Measurements from ENCODE around the gene GTF2IRD1. TPM values are rescaled to one million over a fixed set of nuclear protein-coding genes. Genes with fewer than 3 reads are reported as not detected.

GTF2IRD1 gene
- total RNA-seq, 4 donors from 2014 or later, result 6.0 to 12.7 (median 10.2) TPM

- no peak for TF ChIP-seq CTCF (IDR thresholded peaks at IDR 0.05; ENCODE audit: low read depth)
Measured at GRCh38 chr7:74567318-74567668, 113.6 kb downstream of the GTF2IRD1 start.

DNA sequence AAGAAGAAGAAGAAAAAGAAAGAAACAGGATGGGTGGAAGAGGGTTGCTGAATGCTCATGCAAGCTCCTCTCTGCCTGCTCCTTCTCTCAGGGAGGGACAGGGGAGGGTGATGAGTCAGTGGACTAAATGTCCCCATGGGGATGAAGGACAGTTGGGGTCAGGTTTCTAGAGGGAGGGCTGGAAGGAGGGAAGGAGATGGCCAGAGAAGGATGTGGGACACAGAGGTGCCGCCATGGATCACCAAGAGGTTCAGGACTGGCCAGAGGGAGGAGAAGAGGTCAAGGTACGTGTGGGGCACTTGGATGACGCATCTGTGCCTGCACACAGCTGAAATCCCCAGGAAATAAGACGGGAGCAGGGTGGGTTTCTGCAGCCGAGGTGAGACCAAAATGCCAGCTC lies 115.0 kb downstream of the GTF2IRD1 start:
- TF ChIP-seq CTCF (IDR thresholded peaks at IDR 0.05; ENCODE audit: low read depth), result no peak

- TF ChIP-seq CTCF (IDR thresholded peaks at IDR 0.05; ENCODE audit: low read depth), result no peak
Measured at GRCh38 chr7:74569501-74570075, 115.9 kb downstream of the GTF2IRD1 start.

GRCh38 chr7:74570533-74571156 lies 116.9 kb downstream of the GTF2IRD1 start:
- TF ChIP-seq CTCF (IDR thresholded peaks at IDR 0.05; ENCODE audit: low read depth), result no peak

GRCh38 chr7:74572301-74572979 lies 118.7 kb downstream of the GTF2IRD1 start:
- no peak for TF ChIP-seq CTCF (IDR thresholded peaks at IDR 0.05; ENCODE audit: low read depth)

DNA sequence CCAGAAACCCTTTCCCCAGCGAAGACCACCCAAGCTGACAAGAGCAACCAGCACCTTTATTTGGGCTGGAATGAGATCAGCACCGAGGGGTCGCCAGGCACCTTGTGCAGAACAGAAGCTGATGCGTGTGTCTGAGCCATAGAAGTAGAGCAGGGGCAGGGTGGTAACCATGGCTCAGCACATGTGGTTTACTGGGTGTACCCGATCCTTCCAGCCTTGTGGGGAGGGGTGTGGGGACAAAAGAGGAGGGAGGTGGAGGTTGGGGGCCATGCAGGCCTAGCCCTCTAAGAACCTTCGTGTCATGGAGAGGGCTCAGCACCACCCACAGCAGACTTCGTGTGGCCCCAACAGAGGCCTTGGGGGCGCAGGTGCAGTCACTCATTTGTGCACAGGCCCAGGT lies 119.8 kb downstream of the GTF2IRD1 start:
- no peak for TF ChIP-seq CTCF (IDR thresholded peaks at IDR 0.05; ENCODE audit: low read depth)

DNA sequence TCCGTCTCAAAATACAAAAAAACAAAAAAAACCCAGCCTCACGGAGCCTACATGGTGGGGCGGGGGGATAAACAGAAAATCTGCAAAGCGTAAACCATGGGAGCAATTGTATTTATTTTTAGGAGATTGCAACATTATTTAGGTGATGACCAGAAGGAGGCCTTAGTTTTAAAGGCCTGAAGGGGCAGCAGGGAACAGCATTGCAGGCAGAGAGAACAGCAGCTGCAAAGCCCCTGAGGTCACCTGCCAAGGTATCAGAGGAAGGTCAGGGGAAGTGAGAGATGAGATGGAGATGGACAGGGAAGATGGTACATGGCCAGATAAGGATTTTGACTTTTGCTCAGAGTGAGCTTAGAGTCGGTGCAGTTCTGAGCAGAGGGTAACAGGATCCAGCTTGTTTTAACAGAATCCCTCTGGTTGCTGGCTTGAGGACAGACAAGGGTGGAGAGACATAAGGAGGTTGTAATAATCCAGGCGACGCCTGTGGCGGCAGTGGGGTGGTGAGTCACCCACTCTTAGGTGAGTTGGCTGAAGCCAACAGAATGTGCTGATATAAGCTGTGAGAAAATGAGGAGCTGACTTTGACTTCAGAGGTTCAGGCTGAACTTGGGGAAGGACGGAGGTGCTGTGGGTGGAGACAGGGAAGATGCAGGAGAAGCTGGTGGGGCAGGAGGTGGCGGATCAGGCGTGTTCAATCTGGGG lies 121.5 kb downstream of the GTF2IRD1 start:
- TF ChIP-seq CTCF (IDR thresholded peaks at IDR 0.05; ENCODE audit: low read depth), result no peak
